Vagina (tissue), 2 donors: ENCODE data around the gene STARD7. TPM values are rescaled to one million over a fixed set of nuclear protein-coding genes. Genes with fewer than 3 reads are reported as not detected.

Experiments used
- DNase-seq, 2 donors: peaks; one replicate each; pipeline ENCODE4 v3.0.0-alpha.2; 2017; ENCODE audit errors: extremely low spot score in 2 of 2
- H3K27ac ChIP-seq: fragments of 200-600 bp; sonication (generic); one replicate; pipeline ENCODE4 v1.5.1; 2019
- H3K27me3 ChIP-seq: fragments of 200-600 bp; sonication (generic); one replicate; pipeline ENCODE4 v1.5.1; 2019
- H3K36me3 ChIP-seq, 2 donors: fragments of 200-600 bp; sonication (generic); one replicate each; pipeline ENCODE4 v1.5.1; 2017 to 2019
- H3K4me1 ChIP-seq: fragments of 200-600 bp; sonication (generic); one replicate; pipeline ENCODE4 v1.5.1; 2019
- H3K4me3 ChIP-seq, 2 donors: fragments of 200-600 bp; sonication (generic); 1 replicate in 1 of 2; 2 replicates in 1 of 2; pipeline ENCODE4 v1.5.1; 2016 to 2019
- H3K9me3 ChIP-seq: fragments of 200-600 bp; sonication (generic); one replicate; pipeline ENCODE4 v1.5.1; 2019
- CTCF ChIP-seq, 3 experiments: fragments of 450-650 bp in 2 of 3; fragments of 200-600 bp in 1 of 3; sonication (generic) in 1 of 3; IDR thresholded peaks; one replicate each; pipeline ENCODE4 v1.5.1; 2017 to 2019; ENCODE audit warnings: antibody characterized with exemption in 3 of 3, mild to moderate bottlenecking in 2 of 3, moderate library complexity in 2 of 3
- POLR2A ChIP-seq, 2 donors: fragments of 450-650 bp; IDR thresholded peaks; one replicate each; pipeline ENCODE4 v1.6.1; 2017; ENCODE audit warnings: antibody characterized with exemption in 2 of 2, mild to moderate bottlenecking in 2 of 2, moderate library complexity in 2 of 2
- POLR2AphosphoS5 ChIP-seq, 2 donors: sonication (generic); formaldehyde crosslinking; IDR thresholded peaks; one replicate each; pipeline ENCODE4 v1.9.0; 2017; ENCODE audit warnings: antibody characterized with exemption in 2 of 2, mild to moderate bottlenecking in 2 of 2, low read depth in 1 of 2; ENCODE audit not compliant: insufficient read depth in 1 of 2
- intact Hi-C: fragments of 100-400 bp; cut with DNase I; formaldehyde crosslinking; loops from one replicate; pipeline ENCODE4 v1.15.1; 2023
- total RNA-seq: library from RNA; depleted of rRNA; stranded (reverse); fragments of >200 nt; gene quantifications from one replicate; pipeline ENCODE4 v1.2.3, GENCODE V29; 2016

The STARD7 gene
- total RNA-seq, 1 donor from 2014 or later, result 69.5 TPM

GRCh38 chr2:96146881-96147592 lies 61.6 kb downstream of the STARD7 start:
- no peak for DNase-seq
- peaks cover 17% of the 10 kb centered on the region for H3K4me1 ChIP-seq
- no peak overlapping the region for H3K4me3 ChIP-seq
- H3K27me3 ChIP-seq, result no peaks in the 10 kb centered on the region
- peak overlapping the region; percentile 44 for H3K27ac ChIP-seq
- intact Hi-C loops, result no loop called here
- H3K9me3 ChIP-seq, result no peaks in the 10 kb centered on the region
- TF ChIP-seq POLR2A (IDR thresholded peaks at IDR 0.05) (no peak), POLR2AphosphoS5 (IDR thresholded peaks at IDR 0.05; ENCODE audit: insufficient read depth in 1 of 2, low read depth in 1 of 2) (no peak), CTCF (IDR thresholded peaks at IDR 0.05) (no peak)
- H3K36me3 ChIP-seq, result no peaks in the 10 kb centered on the region

GRCh38 chr2:96146153-96146880 lies 62.3 kb downstream of the STARD7 start:
- Histone ChIP-seq H3K9me3 (no peaks in the 10 kb centered on the region), H3K27me3 (no peaks in the 10 kb centered on the region), H3K36me3 (no peaks in the 10 kb centered on the region), H3K4me1 (peaks cover 17% of the 10 kb centered on the region), H3K27ac (peak overlapping the region; percentile 57), H3K4me3 (no peak overlapping the region)
- DNase-seq, result no peak
- no peak for TF ChIP-seq CTCF (IDR thresholded peaks at IDR 0.05)
- TF ChIP-seq POLR2AphosphoS5 (IDR thresholded peaks at IDR 0.05; ENCODE audit: insufficient read depth in 1 of 2, low read depth in 1 of 2), result peak in 1 of 2 donors; percentile 61
- intact Hi-C loops, result no loop called here

DNA sequence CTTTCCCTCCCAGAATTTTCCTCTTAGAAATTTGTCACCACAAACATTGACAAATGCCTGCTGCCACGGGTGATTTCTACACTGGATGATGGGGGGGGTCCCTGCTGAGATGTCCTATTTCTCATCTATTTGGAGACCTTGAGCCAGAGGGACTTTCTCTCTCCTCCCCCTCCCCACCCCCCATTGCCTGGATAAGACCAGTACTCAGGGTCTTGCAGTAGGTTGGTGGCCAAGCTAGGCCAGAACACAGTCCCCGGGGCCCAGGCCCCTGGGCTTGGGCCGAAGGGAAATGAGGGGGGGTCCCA lies 62.8 kb downstream of the STARD7 start:
- TF ChIP-seq CTCF (IDR thresholded peaks at IDR 0.05), result no peak
- TF ChIP-seq POLR2A (IDR thresholded peaks at IDR 0.05), result no peak
- no peak for TF ChIP-seq POLR2AphosphoS5 (IDR thresholded peaks at IDR 0.05; ENCODE audit: insufficient read depth in 1 of 2, low read depth in 1 of 2)
- Histone ChIP-seq H3K4me1 (peaks cover 17% of the 10 kb centered on the region), H3K9me3 (no peaks in the 10 kb centered on the region), H3K27me3 (no peaks in the 10 kb centered on the region), H3K4me3 (peak overlapping the region; percentile 45 to 52), H3K27ac (peak overlapping the region; percentile 57), H3K36me3 (no peaks in the 10 kb centered on the region)
- DNase-seq, result no peak
- intact Hi-C loops, result no loop called here

GRCh38 chr2:96145036-96145847 lies 63.4 kb downstream of the STARD7 start, which contains the start of gene DUSP2:
DUSP2 (minus strand) TSS chr2:96145440; CDS start chr2:96145354, 86 bp downstream.
- Histone ChIP-seq H3K4me1 (peaks cover 17% of the 10 kb centered on the region), H3K4me3 (peak within 1 kb of the TSS; percentile 45 to 52), H3K9me3 (no peaks in the 10 kb centered on the region), H3K27me3 (no peaks in the 10 kb centered on the region), H3K27ac (peak within 1 kb of the TSS; percentile 57), H3K36me3 (no peaks in the 10 kb centered on the region)
- intact Hi-C loops, result no loop called here
- TF ChIP-seq POLR2A (IDR thresholded peaks at IDR 0.05), result peak in 1 of 2 donors; percentile 40
- peak in 1 of 2 donors; percentile 50 for TF ChIP-seq POLR2AphosphoS5 (IDR thresholded peaks at IDR 0.05; ENCODE audit: insufficient read depth in 1 of 2, low read depth in 1 of 2)
- TF ChIP-seq CTCF (IDR thresholded peaks at IDR 0.05), result no peak
- no peak for DNase-seq
